Measurements from ENCODE around the gene ASB1.

The ASB1 gene

GRCh38 chr2:238498188-238498587, 71.5 kb downstream of the ASB1 start:
- no peak for DNase-seq

- no peak for DNase-seq
These were observed 72.1 kb downstream of the ASB1 start for GRCh38 chr2:238498691-238499295.

- no peak for DNase-seq
These were observed 73.2 kb downstream of the ASB1 start for GRCh38 chr2:238499731-238500580.

- DNase-seq, result no peak
These were observed 74.6 kb downstream of the ASB1 start for GRCh38 chr2:238501311-238501710.

Data from COR-L47 (cell line).